H1 (cell line): ENCODE measurements around the gene MACC1. TPM values are rescaled to one million over a fixed set of nuclear protein-coding genes. Genes with fewer than 3 reads are reported as not detected.
A peak's percentile ranks its signal among the peaks of the same experiment; 100 is the strongest.

ENCODE experiments used
- CTCF ChIA-PET: fragments of 300-600 bp; sonication (Branson Sonifier 250); formaldehyde crosslinking; loops from one replicate; lab custom pipeline; 2021; ENCODE audit not compliant: partially characterized antibody; lab: Charles Lee
- POLR2A ChIA-PET: fragments of 300-600 bp; sonication (Branson Sonifier 250); formaldehyde crosslinking; loops from one replicate; lab custom pipeline; 2021; ENCODE audit warnings: inconsistent platforms; ENCODE audit not compliant: partially characterized antibody; lab: Charles Lee
- DNase-seq, 2 experiments: peaks; one replicate each; pipeline versions ENCODE4 v3.0.0 to v3.0.0-alpha.2; 2010 to 2022; ENCODE audit warnings: low spot score in 2 of 2, low read depth in 1 of 2, mixed read lengths in 1 of 2
- FAIRE-seq: peaks from 2 replicates; lab custom pipeline; 2011; peaks lifted over from hg19 to GRCh38; lab: Jason Lieb, UNC
- H2AFZ ChIP-seq: 2 replicates; pipeline ENCODE4 v1.8.1; 2012; ENCODE audit warnings: low read length, inconsistent platforms
- H2AK5ac ChIP-seq: 2 replicates; pipeline ENCODE4 v1.6.1; 2013; ENCODE audit warnings: low read depth, low read length
- H2BK120ac ChIP-seq: replicated peaks from 2 replicates; pipeline ENCODE3; 2013; ENCODE audit warnings: low read depth, low read length, inconsistent platforms
- H2BK12ac ChIP-seq: 2 replicates; pipeline ENCODE4 v1.6.1; 2013; ENCODE audit warnings: low read depth, low read length
- H2BK15ac ChIP-seq: 2 replicates; pipeline ENCODE4 v1.6.1; 2013; ENCODE audit warnings: low read length
- H2BK20ac ChIP-seq: 2 replicates; pipeline ENCODE4 v1.6.1; 2013; ENCODE audit warnings: low read length
- H2BK5ac ChIP-seq: 2 replicates; pipeline ENCODE4 v1.6.1; 2013; ENCODE audit warnings: low read depth, low read length
- H3K14ac ChIP-seq: 2 replicates; pipeline ENCODE4 v1.6.1; 2013; ENCODE audit warnings: inconsistent platforms; ENCODE audit not compliant: insufficient read length
- H3K18ac ChIP-seq: 2 replicates; pipeline ENCODE4 v1.6.1; 2013; ENCODE audit warnings: low read length; ENCODE audit errors: extremely low read depth
- H3K23ac ChIP-seq: 2 replicates; pipeline ENCODE4 v1.6.1; 2013; ENCODE audit warnings: inconsistent platforms; ENCODE audit not compliant: insufficient read length
- H3K23me2 ChIP-seq: 2 replicates; pipeline ENCODE4 v1.6.1; 2013; ENCODE audit warnings: low read depth, low read length
- H3K27ac ChIP-seq: 2 replicates; pipeline ENCODE4 v1.6.1; 2011; ENCODE audit warnings: low read depth, low read length, inconsistent platforms
- H3K27me3 ChIP-seq, 4 experiments: replicated peaks in 1 of 4; 1 replicate in 1 of 4; 2 replicates in 3 of 4; pipeline versions ENCODE4 v1.6.1 to v1.8.1; 2011 to 2013; ENCODE audit warnings: low read length in 3 of 4, mild to moderate bottlenecking in 3 of 4, inconsistent platforms in 2 of 4, mixed read lengths in 2 of 4, moderate library complexity in 1 of 4; ENCODE audit not compliant: control insufficient read depth in 3 of 4, insufficient read depth in 3 of 4; ENCODE audit errors: extremely low read depth in 1 of 4
- H3K36me3 ChIP-seq, 4 experiments: 2 replicates each; pipeline versions ENCODE4 v1.6.1 to v1.8.1; 2011 to 2013; ENCODE audit warnings: mild to moderate bottlenecking in 4 of 4, low read length in 3 of 4, moderate library complexity in 2 of 4, control low read depth in 1 of 4, inconsistent platforms in 1 of 4; ENCODE audit not compliant: insufficient read depth in 4 of 4, control insufficient read depth in 2 of 4
- H3K4ac ChIP-seq: replicated peaks from 2 replicates; pipeline ENCODE3; 2013; ENCODE audit warnings: low read length, low read depth, mixed read lengths, inconsistent platforms; ENCODE audit not compliant: insufficient read length
- H3K4me1 ChIP-seq, 4 experiments: replicated peaks in 1 of 4; 1 replicate in 1 of 4; 2 replicates in 3 of 4; pipeline versions ENCODE4 v1.6.1 to v1.8.1; 2011 to 2013; ENCODE audit warnings: low read length in 3 of 4, inconsistent platforms in 2 of 4, mixed read lengths in 1 of 4; ENCODE audit not compliant: insufficient read depth in 4 of 4, control insufficient read depth in 3 of 4
- H3K4me2 ChIP-seq, 2 experiments: 2 replicates each; pipeline versions ENCODE4 v1.6.1 to v1.8.1; 2011 to 2013; ENCODE audit warnings: low read depth in 2 of 2, low read length in 2 of 2, control low read depth in 1 of 2, inconsistent platforms in 1 of 2, mild to moderate bottlenecking in 1 of 2; ENCODE audit not compliant: insufficient read depth in 1 of 2
- H3K4me3 ChIP-seq, 4 experiments: fragments of 200-600, 300-600 bp in 1 of 4; sonication (generic), shearing (Covaris generic), sonication (Bioruptor Twin) in 1 of 4; 2 replicates each; pipeline versions ENCODE4 v1.5.1 to v1.8.1; 2011 to 2016; ENCODE audit warnings: low read length in 4 of 4, low read depth in 3 of 4, control low read depth in 2 of 4, inconsistent platforms in 2 of 4, mild to moderate bottlenecking in 2 of 4, mixed read lengths in 1 of 4, moderate library complexity in 1 of 4; ENCODE audit not compliant: insufficient read depth in 2 of 4; ENCODE audit errors: extremely low read depth in 1 of 4
- H3K56ac ChIP-seq: replicated peaks from 2 replicates; pipeline ENCODE3; 2013; ENCODE audit warnings: low read depth, mild to moderate bottlenecking, mixed read lengths, low read length, inconsistent platforms; ENCODE audit not compliant: insufficient read length
- H3K79me1 ChIP-seq: 2 replicates; pipeline ENCODE4 v1.6.1; 2013; ENCODE audit warnings: low read depth, low read length, control low read depth
- H3K79me2 ChIP-seq, 2 experiments: 2 replicates each; pipeline versions ENCODE4 v1.6.1 to v1.8.1; 2012 to 2013; ENCODE audit warnings: low read length in 2 of 2, mild to moderate bottlenecking in 2 of 2, inconsistent platforms in 1 of 2; ENCODE audit not compliant: insufficient read depth in 2 of 2, control insufficient read depth in 1 of 2
- H3K9ac ChIP-seq, 4 experiments: replicated peaks in 1 of 4; 1 replicate in 1 of 4; 2 replicates in 3 of 4; pipeline versions ENCODE4 v1.6.1 to v1.8.1; 2011 to 2013; ENCODE audit warnings: low read depth in 3 of 4, low read length in 3 of 4, control low read depth in 2 of 4, mild to moderate bottlenecking in 2 of 4, moderate library complexity in 2 of 4, inconsistent platforms in 1 of 4; ENCODE audit errors: extremely low read depth in 1 of 4
- H3K9me3 ChIP-seq, 2 experiments: 2 replicates each; pipeline versions ENCODE4 v1.6.1 to v1.8.1; 2012 to 2013; ENCODE audit warnings: mild to moderate bottlenecking in 2 of 2, moderate library complexity in 2 of 2, control low read depth in 1 of 2, inconsistent platforms in 1 of 2, low read depth in 1 of 2, low read length in 1 of 2, mixed read lengths in 1 of 2; ENCODE audit not compliant: insufficient read depth in 2 of 2
- H4K20me1 ChIP-seq, 2 experiments: replicated peaks in 1 of 2; 2 replicates each; pipeline versions ENCODE3 to v1.8.1; 2011 to 2013; ENCODE audit warnings: inconsistent platforms in 2 of 2, low read length in 2 of 2, mild to moderate bottlenecking in 1 of 2; ENCODE audit not compliant: insufficient read depth in 2 of 2, control insufficient read depth in 1 of 2
- H4K5ac ChIP-seq: 2 replicates; pipeline ENCODE4 v1.6.1; 2013; ENCODE audit warnings: low read length, low read depth, mixed read lengths, inconsistent platforms; ENCODE audit not compliant: insufficient read length
- H4K8ac ChIP-seq: 2 replicates; pipeline ENCODE4 v1.8.0; 2013; ENCODE audit warnings: mild to moderate bottlenecking, moderate library complexity, low read length, inconsistent platforms; ENCODE audit not compliant: insufficient read depth; ENCODE audit errors: extremely low read depth
- H4K91ac ChIP-seq: replicated peaks from 2 replicates; pipeline ENCODE3; 2013; ENCODE audit warnings: low read length, mixed read lengths, inconsistent platforms; ENCODE audit not compliant: insufficient read length
- GTF2F1 ChIP-seq: IDR thresholded peaks from 2 replicates; pipeline ENCODE4 v1.6.1; 2012; ENCODE audit warnings: low read depth, low read length, improper control_type of control experiment, borderline replicate concordance
- SP4 ChIP-seq: IDR thresholded peaks from 2 replicates; pipeline ENCODE4 v1.6.1; 2012; ENCODE audit warnings: low read length, inconsistent platforms
- WGBS, 2 experiments: shearing (Covaris generic) in 1 of 2; methylation state at CpG; one replicate each; pipeline versions ENCODE4 v1.1.6 to v1.1.7; 2013 to 2015; ENCODE audit warnings: low lambda C conversion rate in 2 of 2, mixed read lengths in 2 of 2, inconsistent platforms in 1 of 2, low coverage in 1 of 2, missing lambda C conversion rate in 1 of 2; ENCODE audit not compliant: insufficient replicate concordance in 2 of 2, insufficient coverage in 1 of 2, insufficient read length in 1 of 2; ENCODE audit errors: extremely low coverage in 1 of 2, missing lambda C conversion rate in 1 of 2; 5-methylcytosine and 5-hydroxymethylcytosine counted together
- polyA plus RNA-seq, 7 experiments: library from polyadenylated mRNA; depleted of rRNA in 3 of 7; stranded (reverse) in 5 of 7; unstranded in 2 of 7; fragments of >200 nt in 5 of 7; fragments of 200-250 nt in 2 of 7; gene quantifications; 1 replicate in 5 of 7; 2 replicates in 1 of 7; 4 replicates in 1 of 7; pipeline versions ENCODE4 v1.2.1 to v1.2.3, GENCODE V29; 2011 to 2013; ENCODE audit warnings: missing spikeins in 2 of 7, mixed read lengths in 2 of 7
- total RNA-seq: library from RNA; stranded (reverse); fragmentation: NEBNext Ultra II Directional; extraction: Animal tissue kit (Norgen Biotek cat#: 25700); gene quantifications from 2 replicates; pipeline ENCODE4 v1.2.1, GENCODE V29; 2021

Gene MACC1
- total and polyA plus RNA-seq, 2 of the 8 experiments (the other 6 are each of a cell fraction or from before 2014, with no cell fraction given) = 2.0 to 17.2 TPM

DNA sequence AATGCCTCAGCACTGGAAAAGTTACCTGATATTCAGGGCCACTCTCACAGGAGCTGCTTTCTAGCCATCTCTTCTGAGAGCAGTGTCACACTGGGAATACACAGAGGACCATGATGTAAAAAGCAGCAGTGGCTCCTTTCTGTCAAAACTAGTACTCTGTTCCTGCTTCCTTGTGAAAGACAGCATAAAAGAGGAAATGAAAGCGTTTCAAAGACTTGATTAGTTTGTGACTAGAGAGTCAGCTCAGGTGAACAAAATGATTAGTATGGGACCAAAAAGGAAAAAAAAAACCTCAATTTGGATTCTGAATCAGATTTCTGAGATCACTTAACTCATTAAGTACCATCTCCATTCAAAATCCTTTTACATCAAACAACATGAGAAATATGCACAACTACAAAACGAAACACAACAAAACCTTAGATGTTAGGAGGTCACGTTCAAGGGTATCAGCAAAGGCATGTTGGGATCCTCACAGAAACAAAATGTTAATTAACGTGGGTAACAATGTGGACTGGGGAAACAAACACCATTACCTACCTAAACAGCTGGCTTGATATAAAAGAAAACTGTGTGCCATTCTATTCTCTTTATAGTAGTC lies 103.7 kb downstream of the MACC1 start:
- POLR2A ChIA-PET = interaction anchor here (0.9 to 10.3 kb wide), 12 partner anchors 9 to 94 kb away, joined by 3 to 68 read pairs (median 5); no protein-coding TSS in a partner anchor
- Histone ChIP-seq H2BK5ac (no peak overlapping the region), H3K9ac (no peak overlapping the region), H3K36me3 (peaks cover 0 to 23% (median 2%) of the 10 kb centered on the region in 4 experiments; a peak in 3 of 8 replicates), H2BK12ac (no peak overlapping the region), H2BK20ac (no peak overlapping the region), H3K27ac (no peak overlapping the region), H4K20me1 (no peaks in the 10 kb centered on the region), H2AK5ac (no peak overlapping the region), H3K56ac (no peak overlapping the region), H4K5ac (no peak overlapping the region), H4K91ac (no peak overlapping the region), H2AFZ (no peak overlapping the region), H3K14ac (no peak overlapping the region), H3K79me1 (no peaks in the 10 kb centered on the region), H4K8ac (no peak overlapping the region), H3K18ac (no peak overlapping the region), H3K23ac (no peak overlapping the region), H3K9me3 (no peaks in the 10 kb centered on the region), H2BK120ac (no peak overlapping the region), H3K27me3 (no peaks in the 10 kb centered on the region), H3K4me3 (no peak overlapping the region), H3K4me1 (peaks cover 2 to 37% (median 11%) of the 10 kb centered on the region in 4 experiments; a peak in 6 of 7 replicates), H2BK15ac (no peak overlapping the region), H3K4ac (no peak overlapping the region), H3K79me2 (peaks cover 7 to 100% of the 10 kb centered on the region in 2 experiments), H3K4me2 (peak overlapping the region in 1 of 2 experiments; percentile 3; a peak in 1 of 4 replicates), H3K23me2 (no peaks in the 10 kb centered on the region)
- CTCF ChIA-PET = interaction anchor here (0.6 to 2.2 kb wide), 5 partner anchors 11 to 130 kb away, joined by 3 to 9 read pairs (median 3); no protein-coding TSS in a partner anchor
- FAIRE-seq (no peak), DNase-seq (no peak)
- WGBS, 2 experiments = 57% methylated on average over 4 of the region's 4 CpGs; no CpG with 5 or more reads in 1 of the 2 experiments
- TF ChIP-seq GTF2F1 = no peak
- TF ChIP-seq SP4 = no peak
